Body of pancreas (tissue), 4 donors: ENCODE data around the gene NTSR1.

Experiments used
- CTCF ChIP-seq, 7 experiments: fragments of 450-650 bp in 4 of 7; fragments of 200-600 bp in 3 of 7; sonication (generic) in 3 of 7; IDR thresholded peaks; one replicate each; pipeline ENCODE4 v1.5.1; 2016 to 2019; ENCODE audit warnings: antibody characterized with exemption in 7 of 7
- POLR2A ChIP-seq, 3 donors: fragments of 450-650 bp; IDR thresholded peaks; one replicate each; pipeline ENCODE4 v1.6.1; 2016; ENCODE audit warnings: antibody characterized with exemption in 3 of 3, mild to moderate bottlenecking in 2 of 3

- TF ChIP-seq CTCF (IDR thresholded peaks at IDR 0.05) (no peak), POLR2A (IDR thresholded peaks at IDR 0.05) (no peak)
These were observed 45.3 kb upstream of the NTSR1 start for GRCh38 chr20:62663145-62664018.
